NCI-H524 (cell line): ENCODE measurements around the gene OR2T1.
"Not testable (repeated sequence)": the region's sequence is repeated elsewhere in the genome, so short reads cannot be mapped to it uniquely, and the experiment has no call there.

Source experiments
- DNase-seq, 2 experiments: peaks; one replicate each; lab custom pipeline; 2025; lab: John Stamatoyannopoulos, UW

The OR2T1 gene

GRCh38 chr1:248402748-248403147, at the start of gene OR2T1:
TSS of gene OR2T1 (plus strand) at chr1:248403048. CDS start at chr1:248406148, 3,100 bp downstream.
- no peak for DNase-seq

DNA sequence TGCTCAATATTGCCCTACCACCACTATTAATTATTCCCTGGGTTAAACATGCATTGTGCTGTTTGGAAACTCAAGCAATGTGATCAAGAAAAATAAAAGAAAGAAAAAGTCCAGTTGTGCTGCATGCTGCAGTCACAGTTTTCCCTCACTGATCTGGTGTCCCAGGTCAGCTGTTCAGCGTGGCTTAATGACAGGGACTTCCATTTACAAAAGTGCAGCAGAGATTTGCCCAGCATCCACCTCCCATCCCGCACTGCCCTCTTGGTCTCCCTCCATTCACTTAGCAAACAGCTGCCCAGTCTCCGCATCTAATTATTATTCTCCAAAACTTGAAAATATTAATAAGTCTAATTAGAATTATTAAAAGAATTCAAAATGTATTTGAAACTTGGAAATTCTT, 43.4 kb upstream of the OR2T1 start:
- no peak for DNase-seq

DNA sequence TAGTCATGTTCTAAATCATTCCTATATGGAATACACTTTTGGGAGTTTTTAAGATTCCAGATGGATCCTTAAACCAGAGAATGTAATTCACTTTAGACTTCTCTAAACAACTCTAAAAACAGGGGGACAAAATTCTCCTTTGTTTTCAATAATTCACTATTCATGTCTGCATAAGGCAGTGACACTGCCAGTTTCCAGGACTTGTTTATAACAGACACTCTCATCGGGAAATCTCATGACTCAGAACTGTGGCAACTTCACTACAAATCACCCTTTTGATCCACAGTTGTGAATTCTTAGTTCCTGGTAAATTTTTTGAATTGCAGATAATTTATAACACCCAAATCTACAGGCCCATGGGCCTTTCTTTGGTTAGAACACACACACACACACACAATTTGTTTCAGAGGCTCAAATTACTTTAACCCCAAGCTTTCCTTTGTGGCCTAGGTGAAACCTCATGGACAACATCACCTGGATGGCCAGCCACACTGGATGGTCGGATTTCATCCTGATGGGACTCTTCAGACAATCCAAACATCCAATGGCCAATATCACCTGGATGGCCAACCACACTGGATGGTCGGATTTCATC, 41.6 kb upstream of the OR2T1 start, which contains the start of gene OR2T4:
OR2T4 (plus strand) TSS at position 545 of the 595 bp plus-strand sequence; CDS start at position 545, 0 bp downstream.
- DNase-seq: no peak

DNA sequence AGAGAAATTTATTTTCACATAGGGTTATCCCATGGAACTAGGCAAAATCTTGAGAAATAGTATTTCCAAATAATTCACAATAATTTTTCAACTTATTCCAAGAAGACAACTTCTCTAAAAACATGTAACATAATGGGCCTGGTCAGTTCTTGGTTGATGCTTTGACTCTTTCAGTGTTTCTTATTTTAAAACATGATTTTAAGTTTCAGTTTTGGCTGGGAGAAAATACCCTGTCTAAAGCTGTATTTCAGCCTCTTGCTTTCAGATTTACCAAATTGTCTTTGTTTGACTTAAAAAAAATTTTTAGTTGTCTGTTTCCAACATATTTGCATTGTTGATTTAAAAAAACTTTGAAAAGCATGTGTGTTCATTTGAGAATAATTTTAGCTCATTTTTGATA, 36.2 kb upstream of the OR2T1 start:
- no peak for DNase-seq

- no peak for DNase-seq
These were observed 30.5 kb upstream of the OR2T1 start for GRCh38 chr1:248372394-248372793.

DNA sequence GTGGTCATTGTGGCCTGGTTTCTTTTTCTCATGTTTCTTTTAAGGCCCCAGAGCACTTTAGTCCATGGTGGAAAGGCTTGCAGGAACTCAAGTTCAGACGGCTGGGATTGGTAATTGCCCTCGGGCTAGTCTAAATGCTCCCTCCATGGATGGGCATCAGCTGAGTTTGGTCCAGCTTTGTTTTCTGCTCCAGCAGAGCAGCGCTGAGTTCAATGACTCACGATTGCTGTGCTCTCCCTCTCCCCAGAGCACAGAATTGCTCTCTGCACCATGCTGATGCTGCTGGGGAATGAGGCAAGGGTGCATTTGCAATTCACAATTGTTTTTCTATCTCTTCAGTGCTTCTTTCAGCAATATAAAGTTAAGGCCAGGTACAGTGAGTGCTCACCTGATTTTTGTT, 29.1 kb upstream of the OR2T1 start:
- DNase-seq: no peak

DNA sequence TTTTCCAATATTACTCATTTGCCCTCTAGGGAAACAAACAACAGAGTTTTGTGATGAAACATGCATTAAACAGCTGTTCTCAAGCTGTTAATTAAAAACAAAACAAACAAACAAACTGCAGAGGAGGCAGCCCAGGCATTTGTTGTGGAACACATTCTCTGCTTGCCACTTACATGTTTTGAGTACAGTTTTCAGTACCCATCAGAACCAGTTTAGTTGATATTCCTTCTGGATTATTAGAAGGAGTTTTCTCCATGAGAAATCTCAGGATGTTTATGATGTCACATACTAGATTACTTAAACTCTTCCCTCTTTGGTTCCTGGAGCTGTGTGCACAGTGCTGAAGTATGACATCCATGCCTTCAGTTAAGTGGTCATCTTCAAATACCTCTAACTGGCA, 27.4 kb upstream of the OR2T1 start, which contains the start of gene OR2T6:
OR2T6 (plus strand) TSS at position 301 of the 400 bp plus-strand sequence. CDS start 11,863 bp downstream, outside the sequence.
- DNase-seq: no peak

DNA sequence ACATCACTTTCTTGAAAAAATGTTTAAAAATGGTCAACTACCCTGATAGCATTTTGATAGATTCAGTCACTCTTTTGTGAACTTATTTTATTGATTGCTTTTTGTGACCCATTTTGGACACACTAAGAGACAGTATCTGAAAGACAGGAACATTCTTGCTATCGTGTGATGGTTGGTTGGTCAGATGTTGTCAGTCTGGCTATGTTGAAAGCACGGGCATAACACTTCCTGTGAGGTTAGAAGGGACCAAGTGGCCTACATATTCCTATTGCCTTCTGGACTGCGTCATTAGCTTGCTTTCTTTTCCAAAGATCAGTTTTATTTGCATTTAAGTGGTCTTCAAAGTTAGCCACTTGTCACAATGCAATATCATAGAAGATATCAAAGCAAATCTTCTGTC, 25.9 kb upstream of the OR2T1 start:
- DNase-seq: no peak

DNA sequence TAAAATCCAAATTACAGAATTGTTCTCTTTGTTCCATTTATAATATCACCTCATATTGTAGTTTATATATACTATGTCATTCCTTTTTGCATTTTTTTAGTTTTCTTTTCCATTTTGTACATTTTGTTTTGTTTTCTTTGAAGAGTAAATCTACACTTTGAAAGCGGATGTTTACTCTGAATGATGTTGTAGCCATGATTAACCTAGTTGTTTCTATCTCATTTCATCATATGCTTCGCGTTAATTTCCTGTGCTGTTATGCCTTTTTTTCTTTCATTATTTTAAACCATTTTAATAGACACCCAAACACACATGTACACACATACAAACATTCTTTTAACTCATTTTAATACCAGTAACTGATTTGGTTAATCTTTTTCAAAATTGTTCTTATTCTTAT, 22.0 kb upstream of the OR2T1 start:
- DNase-seq: no peak

GRCh38 chr1:248388426-248388825, 14.4 kb upstream of the OR2T1 start:
- no peak for DNase-seq

- DNase-seq: no peak
These were observed 9.8 kb upstream of the OR2T1 start for GRCh38 chr1:248393050-248393449.

DNA sequence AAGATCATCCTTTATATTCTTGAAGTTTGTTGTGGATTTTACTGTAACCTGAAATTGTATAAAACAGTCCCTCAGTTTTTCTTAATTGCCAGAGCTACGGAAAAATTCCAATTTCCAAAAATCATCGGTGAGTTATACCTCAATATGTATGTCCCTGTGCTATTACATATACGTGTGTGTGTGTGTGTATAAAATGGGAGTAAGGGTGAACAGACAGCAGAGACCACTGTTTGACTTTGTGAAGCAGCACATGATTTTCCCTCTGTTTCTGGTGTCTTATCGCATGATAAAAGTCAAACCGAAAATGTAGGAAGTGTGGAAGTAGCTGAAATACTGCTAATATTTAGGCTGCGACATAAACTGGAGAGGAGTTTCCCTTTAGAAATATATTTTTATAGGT, 1.2 kb downstream of the OR2T1 start:
- no peak for DNase-seq

DNA sequence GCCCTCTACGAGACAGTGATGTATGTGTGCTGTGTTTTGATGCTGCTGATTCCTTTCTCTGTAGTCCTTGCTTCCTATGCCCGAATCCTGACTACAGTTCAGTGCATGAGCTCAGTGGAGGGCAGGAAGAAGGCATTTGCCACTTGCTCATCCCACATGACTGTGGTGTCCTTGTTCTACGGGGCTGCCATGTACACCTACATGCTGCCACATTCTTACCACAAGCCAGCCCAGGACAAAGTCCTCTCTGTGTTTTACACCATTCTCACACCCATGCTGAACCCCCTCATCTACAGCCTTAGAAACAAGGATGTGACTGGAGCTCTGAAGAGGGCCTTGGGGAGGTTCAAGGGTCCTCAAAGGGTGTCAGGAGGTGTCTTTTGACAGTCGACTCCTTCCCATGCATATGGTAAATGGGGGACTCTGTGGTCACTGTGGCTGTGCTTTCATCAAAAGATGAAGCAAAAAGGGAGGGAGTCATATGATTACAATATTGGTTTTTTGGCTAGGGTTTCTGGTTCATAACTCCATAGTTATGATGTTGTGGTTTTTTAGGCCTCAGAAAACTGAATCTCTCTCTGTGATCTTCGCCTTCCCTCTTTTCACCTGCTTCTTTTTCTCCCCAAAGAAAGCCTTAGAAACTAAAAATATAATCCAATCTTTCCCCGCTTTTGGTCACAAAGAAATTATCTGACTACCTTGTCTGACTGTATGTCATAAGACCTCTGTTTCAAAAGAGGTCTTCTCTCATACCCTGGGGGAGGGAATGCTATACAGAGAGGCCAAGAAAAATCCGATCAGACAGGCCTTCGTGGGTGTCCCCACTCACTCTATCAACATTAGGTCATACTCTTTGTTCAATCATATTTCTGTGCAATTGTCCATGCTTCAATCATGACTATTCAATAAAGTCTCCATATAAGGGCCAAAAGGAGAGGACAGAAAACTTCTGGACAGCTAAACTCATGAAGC, 4.2 kb downstream of the OR2T1 start:
- DNase-seq: no peak

- no peak for DNase-seq
These were observed 13.4 kb downstream of the OR2T1 start for GRCh38 chr1:248416226-248416625.

DNA sequence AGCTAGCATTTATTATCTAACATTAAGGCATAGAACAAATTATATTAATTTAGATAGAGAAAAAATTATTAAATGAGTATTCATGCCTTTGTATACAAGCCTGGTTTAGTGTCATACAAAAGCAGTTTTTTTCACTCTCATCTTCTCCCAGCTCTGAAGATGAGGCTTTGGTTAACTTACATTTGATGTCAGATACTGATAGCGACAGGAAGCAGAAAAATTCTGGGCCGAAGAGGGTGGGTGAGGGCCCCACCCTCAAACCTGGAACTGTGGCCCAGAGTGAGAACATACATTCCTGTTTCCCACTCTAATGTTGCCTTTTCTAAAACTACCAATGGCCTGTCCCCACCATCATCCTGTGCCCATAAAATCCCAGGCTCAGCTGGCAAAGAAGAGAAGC, 15.0 kb downstream of the OR2T1 start:
- no peak for DNase-seq

DNA sequence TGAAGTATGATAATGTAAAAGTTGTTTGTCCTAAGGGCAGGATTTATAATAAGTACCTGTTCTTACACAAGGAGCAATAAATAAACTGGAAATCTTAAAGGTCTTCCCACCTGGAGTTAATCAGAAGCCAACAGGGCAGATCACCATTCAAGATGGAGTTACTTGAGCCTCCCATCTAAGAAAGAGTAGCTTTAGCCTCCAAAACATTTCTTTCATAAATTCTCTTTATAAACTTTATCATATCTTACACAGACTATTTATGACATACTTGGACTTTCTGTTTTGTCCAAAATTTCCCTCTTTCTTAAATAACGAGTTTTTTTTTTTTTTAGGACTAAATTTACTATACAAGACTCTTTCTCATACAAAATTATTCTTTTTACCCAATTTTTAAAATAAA, 18.5 kb downstream of the OR2T1 start:
- no peak for DNase-seq

GRCh38 chr1:248427526-248428191, 24.8 kb downstream of the OR2T1 start:
- not testable (repeated sequence) for DNase-seq

DNA sequence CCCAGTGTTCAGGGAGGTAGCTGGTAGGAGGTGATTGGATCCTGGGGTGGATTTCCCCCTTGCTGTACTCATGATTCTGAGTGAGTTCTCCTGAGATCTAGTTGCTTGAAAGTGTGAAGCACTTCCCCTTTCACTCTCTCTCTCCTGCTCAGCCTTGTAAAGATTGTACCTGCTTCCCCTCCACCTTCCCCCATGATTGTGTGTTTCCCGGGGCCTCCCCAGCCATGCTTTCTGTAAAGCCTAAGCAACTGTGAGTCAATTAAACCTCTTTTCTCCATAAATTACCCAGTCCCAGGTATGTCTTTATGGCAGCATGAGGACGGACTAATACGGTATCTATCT, 25.3 kb downstream of the OR2T1 start:
- not testable (repeated sequence) for DNase-seq

GRCh38 chr1:248431683-248432082, 28.8 kb downstream of the OR2T1 start:
- not testable (repeated sequence) for DNase-seq

- DNase-seq: not testable (repeated sequence)
These were observed 29.4 kb downstream of the OR2T1 start for GRCh38 chr1:248432201-248432600.

- not testable (repeated sequence) for DNase-seq
These were observed 31.1 kb downstream of the OR2T1 start for GRCh38 chr1:248433811-248434415.

DNA sequence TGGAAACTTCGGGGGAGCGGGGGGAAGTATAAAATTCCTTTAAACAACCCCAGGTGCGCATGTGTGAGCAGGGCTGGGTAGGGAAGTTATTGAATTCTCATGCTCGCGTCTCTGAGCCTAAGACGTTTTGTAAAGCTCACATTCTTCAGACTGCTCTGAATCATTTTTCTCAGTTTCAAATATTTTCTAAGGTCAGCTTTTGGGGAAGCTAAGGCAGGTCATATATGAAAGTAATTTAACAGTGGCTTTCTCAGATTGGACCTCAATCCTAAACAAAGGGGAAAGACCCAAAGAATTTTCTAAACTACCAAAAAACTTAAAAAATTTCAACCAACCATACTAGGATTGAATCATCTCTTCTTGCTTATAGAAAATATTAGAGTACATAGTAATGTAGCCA, 32.1 kb downstream of the OR2T1 start:
- not testable (repeated sequence) for DNase-seq
